GM18499 (cell line): ENCODE measurements around the gene DIAPH1.
A peak's percentile ranks its signal among the peaks of the same experiment; 100 is the strongest.

ENCODE experiments used
- ATAC-seq: cut with Tn5 transposase; IDR thresholded peaks from one replicate; pipeline ENCODE4 v1.9.1; 2021; ENCODE audit warnings: moderate number of reproducible peaks; ENCODE audit not compliant: insufficient read depth, unreplicated experiment

The DIAPH1 gene

GRCh38 chr5:141567513-141568117, 51.2 kb downstream of the DIAPH1 start:
- no peak for ATAC-seq

DNA sequence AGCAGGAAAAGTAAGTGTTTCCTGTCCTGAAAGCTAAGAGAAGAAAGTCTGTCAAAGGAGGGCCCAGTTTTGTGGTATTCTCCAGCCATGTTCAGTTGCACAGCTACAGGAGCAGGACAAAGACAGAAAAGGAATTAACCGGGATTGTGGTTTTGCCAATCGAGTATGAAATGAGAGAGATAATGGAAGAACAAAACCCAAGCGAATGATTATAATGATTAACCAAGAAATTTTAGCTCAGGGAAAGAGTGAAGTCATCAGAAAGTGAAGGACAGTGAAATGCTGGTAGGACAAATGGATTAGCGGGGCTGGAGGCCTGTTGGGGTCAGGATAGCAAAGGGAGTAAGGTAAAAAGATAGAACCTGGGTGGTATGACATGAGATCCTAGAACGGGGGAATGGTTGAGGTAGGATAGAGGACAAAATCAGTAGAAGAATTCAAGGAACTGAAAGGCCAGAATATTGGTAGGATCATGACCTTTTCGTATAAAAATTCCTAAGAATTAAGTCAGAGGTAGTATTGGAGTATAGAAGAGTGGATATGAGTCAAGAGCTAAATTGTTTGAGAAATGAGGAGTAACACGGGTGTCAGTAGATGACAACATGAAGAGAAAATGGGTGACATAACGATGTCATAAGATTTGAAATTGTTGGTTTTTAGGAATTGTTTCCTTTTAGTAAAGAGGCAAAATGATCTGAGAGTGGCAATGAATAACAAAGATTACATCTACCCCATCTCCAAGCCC, 52.8 kb downstream of the DIAPH1 start:
- ATAC-seq = no peak

DNA sequence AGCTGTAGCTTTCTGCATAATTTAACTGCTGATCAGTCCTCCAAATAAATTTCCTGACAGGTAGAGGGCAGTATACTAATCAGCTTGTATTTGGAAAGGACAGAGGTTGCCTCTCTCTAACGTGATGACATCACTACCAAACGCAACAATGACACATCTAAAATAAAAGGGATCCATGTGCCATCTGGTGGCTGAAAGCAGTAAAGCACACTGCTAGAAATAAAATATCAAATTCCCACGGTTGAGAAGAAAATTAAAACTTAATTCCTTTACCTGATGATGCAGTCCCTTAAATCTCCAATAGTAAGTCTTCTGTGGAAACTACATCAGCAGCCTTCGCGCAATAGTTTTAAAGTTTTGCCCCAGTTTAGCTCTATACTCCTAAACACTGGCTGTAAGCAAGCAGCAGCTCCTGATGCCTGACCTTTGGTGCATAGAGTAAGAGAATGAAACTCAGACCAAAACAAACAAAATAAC, 54.5 kb downstream of the DIAPH1 start:
- peak; percentile 89 for ATAC-seq

DNA sequence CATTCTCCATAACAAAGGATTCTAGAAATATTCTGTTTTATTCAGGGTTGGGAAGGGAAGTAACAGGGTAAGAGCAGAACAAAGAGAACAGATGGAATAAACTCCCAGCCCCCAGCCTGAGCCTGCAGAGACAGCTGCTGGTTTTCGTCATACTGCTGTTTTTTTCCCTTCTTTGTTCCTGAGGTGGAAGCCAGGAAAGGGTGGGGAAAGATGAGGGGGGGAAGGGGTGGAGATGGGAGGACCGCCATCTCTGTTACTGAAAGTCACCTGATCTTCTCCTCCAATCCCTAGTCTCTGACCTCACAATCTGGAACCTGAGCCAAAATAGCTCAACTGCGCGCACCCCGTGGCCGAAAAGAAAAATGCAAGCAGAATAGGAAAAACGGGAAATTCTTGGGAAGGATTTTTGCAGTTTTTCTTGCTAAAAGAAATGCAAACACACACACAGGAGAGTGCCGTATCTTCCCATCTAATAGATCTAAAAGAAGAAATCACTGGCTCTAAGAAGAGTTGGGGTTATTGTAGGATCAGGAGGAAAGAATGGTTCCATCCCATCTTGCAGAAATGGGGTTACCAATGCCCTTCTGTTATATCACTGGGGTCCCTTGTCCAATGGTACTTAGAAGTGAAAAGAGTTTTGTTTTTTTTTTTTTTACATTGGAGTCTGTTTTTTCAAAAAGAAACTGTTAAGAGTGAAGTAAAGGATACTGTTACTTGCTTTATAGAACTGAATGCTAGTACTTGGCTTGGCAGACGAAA, 57.9 kb downstream of the DIAPH1 start:
- no peak for ATAC-seq

- ATAC-seq = no peak
These were observed 58.6 kb downstream of the DIAPH1 start for GRCh38 chr5:141560151-141560550.

GRCh38 chr5:141559461-141559860, 59.3 kb downstream of the DIAPH1 start:
- no peak for ATAC-seq

GRCh38 chr5:141558150-141558549, 60.6 kb downstream of the DIAPH1 start:
- no peak for ATAC-seq

GRCh38 chr5:141557681-141558136, 61.1 kb downstream of the DIAPH1 start:
- ATAC-seq = peak; percentile 53

DNA sequence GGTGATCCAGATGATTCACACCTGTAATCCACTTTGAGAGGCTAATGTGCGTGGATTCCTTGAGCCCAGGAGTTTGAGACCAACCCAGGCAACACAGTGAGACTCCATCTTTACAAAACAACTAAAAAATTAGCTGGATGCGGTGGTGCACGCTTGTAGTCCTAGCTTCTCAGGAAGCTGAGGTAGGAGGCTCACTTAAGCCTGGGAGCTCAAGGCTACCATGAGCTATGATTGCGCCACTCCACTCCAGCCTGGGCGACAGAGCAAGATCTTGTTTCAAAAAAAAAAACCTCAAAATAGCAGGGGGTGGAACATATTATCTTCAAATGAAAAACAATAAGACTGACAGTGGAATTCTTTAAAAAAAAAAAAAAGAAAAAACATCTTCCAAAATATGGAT, 70.9 kb downstream of the DIAPH1 start:
- ATAC-seq = no peak

- ATAC-seq = no peak
These were observed 71.3 kb downstream of the DIAPH1 start for GRCh38 chr5:141547488-141547887.

DNA sequence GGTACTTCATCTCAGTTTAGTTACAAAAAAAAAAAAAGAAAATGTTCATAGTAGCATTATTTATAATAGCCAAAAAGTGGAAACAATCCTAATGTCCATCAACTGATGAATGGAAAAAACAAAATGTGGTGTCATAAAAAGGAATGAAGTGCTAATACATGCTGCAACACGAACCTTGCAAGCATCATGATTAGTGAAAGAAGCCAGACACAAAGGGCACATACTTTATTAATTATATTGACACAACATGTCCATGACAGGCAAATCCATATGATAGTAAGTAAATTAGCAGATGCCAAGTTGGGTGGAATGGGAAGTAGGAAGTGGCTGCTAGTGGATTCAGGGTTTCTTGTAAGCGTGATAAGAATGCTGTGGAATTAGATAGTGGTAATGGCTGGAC, 75.7 kb downstream of the DIAPH1 start:
- no peak for ATAC-seq

GRCh38 chr5:141534492-141535213, 84.1 kb downstream of the DIAPH1 start:
- ATAC-seq = no peak

DNA sequence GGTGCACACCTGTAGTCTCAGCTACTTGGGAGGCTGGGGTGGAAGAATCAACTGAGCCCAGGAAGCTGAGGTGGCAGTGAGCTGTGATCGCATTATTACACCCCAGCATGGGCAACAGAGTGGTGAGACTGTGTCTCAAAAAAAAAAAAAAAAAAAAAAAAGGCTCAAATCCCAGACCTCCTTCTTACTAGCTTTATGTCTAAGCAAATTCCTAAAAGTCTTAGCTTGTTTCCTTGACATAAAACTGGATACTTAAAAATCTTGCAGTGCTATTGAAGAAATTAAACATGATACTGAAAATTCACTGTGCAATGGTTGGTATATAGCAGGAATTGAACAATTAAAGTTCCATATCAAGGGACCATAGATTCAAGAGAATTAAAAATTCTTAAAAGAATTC, 84.9 kb downstream of the DIAPH1 start:
- ATAC-seq = no peak

GRCh38 chr5:141532726-141533125, 86.1 kb downstream of the DIAPH1 start:
- ATAC-seq = no peak

GRCh38 chr5:141529873-141530272, 88.9 kb downstream of the DIAPH1 start:
- ATAC-seq = peak; percentile 36

- no peak for ATAC-seq
These were observed 89.8 kb downstream of the DIAPH1 start for GRCh38 chr5:141529002-141529401.

- ATAC-seq = no peak
These were observed 90.4 kb downstream of the DIAPH1 start for GRCh38 chr5:141528291-141528984.

GRCh38 chr5:141527426-141527825, 91.4 kb downstream of the DIAPH1 start:
- ATAC-seq = no peak

DNA sequence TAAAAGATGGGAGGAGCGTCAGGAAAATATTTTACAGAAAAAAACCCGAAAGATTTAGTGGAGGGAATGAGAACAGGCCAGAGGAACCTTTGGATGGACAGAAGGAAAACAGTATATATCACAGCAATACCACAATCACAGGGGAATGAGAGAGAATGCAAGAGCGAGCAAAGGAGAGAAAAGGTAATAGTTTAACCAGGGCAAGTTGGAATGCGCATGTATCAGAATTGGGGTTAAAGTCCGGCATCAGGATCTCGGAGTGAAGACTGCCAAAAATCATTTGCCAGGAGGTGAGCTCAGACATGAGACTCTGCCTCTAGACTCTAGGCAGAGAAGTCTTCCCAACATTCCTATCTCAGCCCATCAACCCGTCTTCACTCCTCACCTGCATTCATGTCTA, 93.1 kb downstream of the DIAPH1 start:
- no peak for ATAC-seq
